Renal cortex interstitium (tissue), 11 donors: Measurements from ENCODE around the gene ST7. TPM values are rescaled to one million over a fixed set of nuclear protein-coding genes. Genes with fewer than 3 reads are reported as not detected.
"Not testable (repeated sequence)": the region's sequence is repeated elsewhere in the genome, so short reads cannot be mapped to it uniquely, and the experiment has no call there.

Source experiments
- DNase-seq, 11 donors: peaks; one replicate each; pipeline ENCODE4 v3.0.0-alpha.2; 2013; ENCODE audit warnings: low read depth in 9 of 11, low spot score in 4 of 11; ENCODE audit errors: extremely low read depth in 1 of 11
- polyA plus RNA-seq, 3 donors: library from polyadenylated mRNA; unstranded; fragments of 120-200 nt; gene quantifications; one replicate each; pipeline ENCODE4 v1.2.1, GENCODE V29; 2013; ENCODE audit not compliant: insufficient read length in 3 of 3

The ST7 gene
- polyA plus RNA-seq, 3 donors: 27.1 to 30.2 (median 29.6) TPM

- DNase-seq: peak in 10 of 11 donors; percentile 17 to 53 (median 30)
Observed at GRCh38 chr7:117212969-117213877, 259.9 kb downstream of the ST7 start.

GRCh38 chr7:117216010-117216409, 262.7 kb downstream of the ST7 start:
- DNase-seq: no peak

GRCh38 chr7:117216436-117217069, 263.3 kb downstream of the ST7 start:
- peak in 5 of 11 donors; percentile 9 to 13 (median 11) for DNase-seq

GRCh38 chr7:117217106-117218035, 264.1 kb downstream of the ST7 start:
- DNase-seq: no peak

GRCh38 chr7:117218700-117219099, 265.4 kb downstream of the ST7 start:
- no peak for DNase-seq

GRCh38 chr7:117219485-117219884, 266.2 kb downstream of the ST7 start:
- DNase-seq: no peak

- no peak for DNase-seq
Observed at GRCh38 chr7:117220836-117221235, 267.5 kb downstream of the ST7 start.

- DNase-seq: no peak
Observed at GRCh38 chr7:117225536-117225935, 272.2 kb downstream of the ST7 start.

GRCh38 chr7:117227091-117227490, 273.8 kb downstream of the ST7 start:
- DNase-seq: no peak

- no peak for DNase-seq
Observed at GRCh38 chr7:117229350-117229749, 276.0 kb downstream of the ST7 start.

GRCh38 chr7:117230276-117231046, 277.2 kb downstream of the ST7 start:
- DNase-seq: no peak

- no peak for DNase-seq
Observed at GRCh38 chr7:117231047-117231359, 277.7 kb downstream of the ST7 start.

- no peak for DNase-seq
Observed at GRCh38 chr7:117237646-117238045, 284.3 kb downstream of the ST7 start.

GRCh38 chr7:117238472-117238871, 285.2 kb downstream of the ST7 start:
- DNase-seq: no peak

- no peak for DNase-seq
Observed at GRCh38 chr7:117238937-117239336, 285.6 kb downstream of the ST7 start.

- DNase-seq: no peak
Observed at GRCh38 chr7:117241088-117241487, 287.8 kb downstream of the ST7 start.

GRCh38 chr7:117243390-117243789, 290.1 kb downstream of the ST7 start:
- no peak for DNase-seq

- not testable (repeated sequence) for DNase-seq
Observed at GRCh38 chr7:117245703-117246102, 292.4 kb downstream of the ST7 start.

GRCh38 chr7:117247809-117248208, 294.5 kb downstream of the ST7 start:
- no peak for DNase-seq
